ENCODE measurements around the gene CAD. TPM values are rescaled to one million over a fixed set of nuclear protein-coding genes. Genes with fewer than 3 reads are reported as not detected.

The CAD gene
- total RNA-seq, 4 donors from 2014 or later = 5.9 to 47.2 (median 31.3) TPM

GRCh38 chr2:27280826-27281225 lies 63.7 kb downstream of the CAD start:
- intact Hi-C loops (cut with DNase I; ENCODE audit: low total_unique reads) = loop anchor here (10.0 kb wide), 1 partner anchor 176 kb away; no protein-coding TSS in a partner anchor
- Histone ChIP-seq H3K9me3 (no peaks in the 10 kb centered on the region), H3K27ac (no peak overlapping the region), H3K4me3 (no peak overlapping the region), H3K36me3 (no peaks in the 10 kb centered on the region), H3K27me3 (no peaks in the 10 kb centered on the region), H3K4me1 (no peaks in the 10 kb centered on the region)
- DNase-seq = no peak
- TF ChIP-seq CTCF (IDR thresholded peaks at IDR 0.05) (no peak), POLR2A (IDR thresholded peaks at IDR 0.05) (no peak)

GRCh38 chr2:27281442-27281841 lies 64.3 kb downstream of the CAD start:
- no peaks in the 10 kb centered on the region for H3K4me1 ChIP-seq
- H3K36me3 ChIP-seq = no peaks in the 10 kb centered on the region
- DNase-seq = no peak
- H3K27me3 ChIP-seq = no peaks in the 10 kb centered on the region
- no peak for TF ChIP-seq POLR2A (IDR thresholded peaks at IDR 0.05)
- no peak for TF ChIP-seq CTCF (IDR thresholded peaks at IDR 0.05)
- intact Hi-C loops (cut with DNase I; ENCODE audit: low total_unique reads) = loop anchor here (10.0 kb wide), 1 partner anchor 177 kb away; no protein-coding TSS in a partner anchor
- no peak overlapping the region for H3K4me3 ChIP-seq
- H3K9me3 ChIP-seq = no peaks in the 10 kb centered on the region
- no peak overlapping the region for H3K27ac ChIP-seq

GRCh38 chr2:27281855-27282559 lies 64.8 kb downstream of the CAD start, which contains the start of gene TRIM54:
Gene TRIM54, plus strand, starts transcription at chr2:27282429. Its CDS starts 303 bp downstream, at chr2:27282732.
- Histone ChIP-seq H3K9me3 (no peaks in the 10 kb centered on the region), H3K27ac (no peak within 1 kb of the TSS), H3K4me1 (no peaks in the 10 kb centered on the region), H3K27me3 (no peaks in the 10 kb centered on the region), H3K4me3 (no peak within 1 kb of the TSS), H3K36me3 (no peaks in the 10 kb centered on the region)
- no peak for DNase-seq
- TF ChIP-seq POLR2A (IDR thresholded peaks at IDR 0.05) (no peak), CTCF (IDR thresholded peaks at IDR 0.05) (no peak)
- intact Hi-C loops (cut with DNase I; ENCODE audit: low total_unique reads) = loop anchor here (10.0 kb wide), 1 partner anchor 177 kb away; no protein-coding TSS in a partner anchor

- no peak overlapping the region for H3K27ac ChIP-seq
- H3K9me3 ChIP-seq = no peaks in the 10 kb centered on the region
- no peaks in the 10 kb centered on the region for H3K4me1 ChIP-seq
- no peak for DNase-seq
- no peak overlapping the region for H3K4me3 ChIP-seq
- no peaks in the 10 kb centered on the region for H3K27me3 ChIP-seq
- no peaks in the 10 kb centered on the region for H3K36me3 ChIP-seq
- no peak for TF ChIP-seq POLR2A (IDR thresholded peaks at IDR 0.05)
- TF ChIP-seq CTCF (IDR thresholded peaks at IDR 0.05) = no peak
- intact Hi-C loops (cut with DNase I; ENCODE audit: low total_unique reads) = loop anchor here (10.0 kb wide), 1 partner anchor 178 kb away; no protein-coding TSS in a partner anchor
Measured at GRCh38 chr2:27282892-27283291, 65.7 kb downstream of the CAD start.

GRCh38 chr2:27284996-27285395 lies 67.8 kb downstream of the CAD start:
- H3K4me1 ChIP-seq = no peaks in the 10 kb centered on the region
- H3K36me3 ChIP-seq = no peaks in the 10 kb centered on the region
- no peak overlapping the region for H3K27ac ChIP-seq
- TF ChIP-seq CTCF (IDR thresholded peaks at IDR 0.05) (no peak), POLR2A (IDR thresholded peaks at IDR 0.05) (no peak)
- DNase-seq = no peak
- intact Hi-C loops (cut with DNase I; ENCODE audit: low total_unique reads) = loop anchor here (10.0 kb wide), 1 partner anchor 180 kb away; no protein-coding TSS in a partner anchor
- H3K4me3 ChIP-seq = no peak overlapping the region
- H3K9me3 ChIP-seq = no peaks in the 10 kb centered on the region
- no peaks in the 10 kb centered on the region for H3K27me3 ChIP-seq

Measured in uterus (tissue), 4 donors.